Inferior parietal cortex (tissue), 1 donor: ENCODE data around the gene ATXN7.

Source experiments
- DNase-seq: peaks from one replicate; pipeline ENCODE4 v3.0.0-alpha.2; 2016; ENCODE audit errors: extremely low spot score

ATXN7 gene

DNA sequence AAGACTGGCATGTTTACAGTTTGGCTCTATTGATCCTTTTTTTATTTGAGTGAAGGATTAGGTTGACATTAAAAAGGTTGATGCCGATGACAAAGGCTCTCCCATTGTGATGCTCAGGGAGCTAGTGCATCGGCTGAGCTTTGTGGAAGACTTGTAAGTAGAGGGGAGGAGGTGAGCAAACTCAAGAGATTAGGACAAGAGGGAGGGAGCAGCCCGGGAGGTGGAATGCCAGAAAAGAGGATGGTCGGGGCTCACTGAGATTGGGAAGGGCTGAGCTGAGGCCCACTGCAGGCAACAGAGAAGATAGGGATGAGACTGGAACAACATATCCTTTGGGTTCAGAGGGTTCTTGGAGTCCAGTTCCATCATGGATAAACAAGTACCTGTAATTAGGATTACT is 186.2 kb downstream of the ATXN7 start:
- no peak for DNase-seq
